ENCODE data around the gene PEG3.

DNA sequence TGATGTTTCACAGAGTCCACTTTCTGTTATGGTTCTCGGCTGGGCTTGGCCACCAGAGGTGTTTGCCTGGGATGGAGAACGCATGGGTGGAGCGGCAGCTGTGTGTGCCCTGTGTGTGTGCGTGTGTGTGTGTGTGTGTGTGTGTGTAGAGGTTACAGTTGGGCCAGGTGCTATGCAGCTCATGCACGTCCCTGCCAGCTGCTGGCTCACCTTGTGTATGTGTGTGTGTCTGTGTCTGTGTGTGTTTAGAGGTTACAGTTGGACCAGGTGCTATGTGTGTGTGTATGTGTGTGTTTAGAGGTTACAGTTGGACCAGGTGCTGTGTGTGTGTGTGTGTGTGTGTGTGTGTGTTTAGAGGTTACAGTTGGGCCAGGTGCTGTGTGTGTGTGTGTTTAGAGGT is 33.0 kb upstream of the PEG3 start:
- TF ChIP-seq CTCF (IDR thresholded peaks at IDR 0.05), result no peak
- TF ChIP-seq ZFX (IDR thresholded peaks at IDR 0.05; ENCODE audit: borderline replicate concordance), result no peak

All from 22Rv1 (cell line).